Neural cell (in vitro differentiated cells): Measurements from ENCODE around the gene DUS3L. TPM values are rescaled to one million over a fixed set of nuclear protein-coding genes. Genes with fewer than 3 reads are reported as not detected.

Source experiments
- H2AFZ ChIP-seq: fragments of 200-600, 300-800 bp; sonication (generic), shearing (Covaris generic); 2 replicates; pipeline ENCODE4 v1.6.0; 2014; ENCODE audit warnings: low read depth, mild to moderate bottlenecking, antibody characterized with exemption, low read length, moderate library complexity
- H3F3A ChIP-seq: fragments of 200-600 bp; shearing (Covaris generic); 2 replicates; pipeline ENCODE4 v1.6.1; 2016; ENCODE audit warnings: mild to moderate bottlenecking, moderate library complexity, mixed read lengths, antibody characterized with exemption, low read length; ENCODE audit not compliant: insufficient read depth, poor library complexity, severe bottlenecking
- H3K27ac ChIP-seq: fragments of 200-600, 300-800 bp; sonication (generic), shearing (Covaris generic); 2 replicates; pipeline ENCODE4 v1.5.1; 2014; ENCODE audit warnings: mild to moderate bottlenecking, low read length, moderate library complexity
- H3K27me3 ChIP-seq: fragments of 300-800, 200-600 bp; sonication (generic), shearing (Covaris generic); 2 replicates; pipeline ENCODE4 v1.6.0; 2014; ENCODE audit warnings: mild to moderate bottlenecking, low read depth, low read length, moderate library complexity; ENCODE audit not compliant: insufficient read depth
- H3K36me3 ChIP-seq: fragments of 300-800, 200-600 bp; sonication (generic), shearing (Covaris generic); 2 replicates; pipeline ENCODE4 v1.5.1; 2014; ENCODE audit warnings: mild to moderate bottlenecking, antibody characterized with exemption, low read length, moderate library complexity; ENCODE audit not compliant: insufficient read depth
- H3K4me2 ChIP-seq: fragments of 300-800, 200-600 bp; sonication (generic), shearing (Covaris generic); 2 replicates; pipeline ENCODE4 v1.6.0; 2014; ENCODE audit warnings: mild to moderate bottlenecking, low read length
- H3K4me3 ChIP-seq: fragments of 300-800, 200-600 bp; sonication (generic), shearing (Covaris generic); 2 replicates; pipeline ENCODE4 v1.5.1; 2014; ENCODE audit warnings: mild to moderate bottlenecking, low read length, moderate library complexity
- H3K79me2 ChIP-seq: fragments of 200-600 bp; shearing (Covaris generic); replicated peaks from 2 replicates; pipeline ENCODE4 v1.6.0; 2014; ENCODE audit warnings: mild to moderate bottlenecking, low read length, moderate library complexity; ENCODE audit not compliant: insufficient read depth
- H3K9ac ChIP-seq: fragments of 300-800, 200-600 bp; sonication (generic), shearing (Covaris generic); 2 replicates; pipeline ENCODE4 v1.6.1; 2016; ENCODE audit warnings: mild to moderate bottlenecking, low read length, mixed read lengths
- H3K9me2 ChIP-seq: fragments of 200-600 bp; shearing (Covaris generic); 2 replicates; pipeline ENCODE4 v1.6.1; 2016; ENCODE audit warnings: mild to moderate bottlenecking, low read length, mixed read lengths; ENCODE audit not compliant: insufficient read depth
- H3K9me3 ChIP-seq: fragments of 200-600, 300-800 bp; sonication (generic), shearing (Covaris generic); 2 replicates; pipeline ENCODE4 v1.6.1; 2016; ENCODE audit warnings: mild to moderate bottlenecking, mixed run types, low read length, moderate library complexity, mixed read lengths
- H4K20me1 ChIP-seq: fragments of 200-600 bp; shearing (Covaris generic); 2 replicates; pipeline ENCODE4 v1.6.1; 2016; ENCODE audit warnings: mild to moderate bottlenecking, mixed run types; ENCODE audit not compliant: insufficient read depth
- EP300 ChIP-seq: fragments of 450-650 bp; conservative IDR thresholded peaks from 2 replicates; pipeline ENCODE4 v1.6.1; 2014; ENCODE audit warnings: antibody characterized with exemption, mild to moderate bottlenecking, moderate library complexity; ENCODE audit not compliant: poor library complexity, severe bottlenecking
- EZH2 ChIP-seq: fragments of 200-600, 300-800 bp; shearing (Covaris generic), sonication (generic); IDR thresholded peaks from 2 replicates; pipeline ENCODE4 v1.6.1; 2014; ENCODE audit warnings: antibody characterized with exemption, low read length, borderline replicate concordance, mild to moderate bottlenecking; ENCODE audit not compliant: insufficient read depth, poor library complexity, severe bottlenecking
- MXI1 ChIP-seq: fragments of 450-650 bp; conservative IDR thresholded peaks from 2 replicates; pipeline ENCODE4 v1.6.1; 2014; ENCODE audit warnings: antibody characterized with exemption, mild to moderate bottlenecking; ENCODE audit not compliant: poor library complexity, severe bottlenecking
- POLR2AphosphoS5 ChIP-seq: IDR thresholded peaks from 2 replicates; pipeline ENCODE4 v1.6.1; 2012
- RAD21 ChIP-seq: fragments of 450-650 bp; conservative IDR thresholded peaks from 2 replicates; pipeline ENCODE4 v1.6.1; 2014; ENCODE audit warnings: antibody characterized with exemption, mild to moderate bottlenecking, moderate library complexity
- SMC3 ChIP-seq: fragments of 450-650 bp; conservative IDR thresholded peaks from 2 replicates; pipeline ENCODE4 v1.6.1; 2014; ENCODE audit warnings: antibody characterized with exemption, mild to moderate bottlenecking, moderate library complexity; ENCODE audit not compliant: poor library complexity
- TAF1 ChIP-seq: IDR thresholded peaks from 2 replicates; pipeline ENCODE4 v1.6.1; 2012; ENCODE audit warnings: low read depth
- polyA minus RNA-seq: library from RNA; depleted of rRNA, polyadenylated mRNA; stranded (reverse); fragments of >200 nt; gene quantifications from 2 replicates; pipeline ENCODE4 v1.2.3, GENCODE V29; 2014
- polyA plus RNA-seq: library from polyadenylated mRNA; depleted of rRNA; stranded (reverse); fragments of >200 nt; gene quantifications from 2 replicates; pipeline ENCODE4 v1.2.3, GENCODE V29; 2014
- TF ChIP-seq, protein P1 (sequence below): IDR thresholded peaks from 2 replicates; pipeline ENCODE4 v1.6.1; 2012; ENCODE audit warnings: borderline replicate concordance
- TF ChIP-seq, protein P2 (sequence below): fragments of 450-650 bp; IDR thresholded peaks from 2 replicates; pipeline ENCODE4 v1.5.1; 2014; ENCODE audit warnings: antibody characterized with exemption, mild to moderate bottlenecking, moderate library complexity; ENCODE audit not compliant: poor library complexity, severe bottlenecking

DUS3L gene, protein sequence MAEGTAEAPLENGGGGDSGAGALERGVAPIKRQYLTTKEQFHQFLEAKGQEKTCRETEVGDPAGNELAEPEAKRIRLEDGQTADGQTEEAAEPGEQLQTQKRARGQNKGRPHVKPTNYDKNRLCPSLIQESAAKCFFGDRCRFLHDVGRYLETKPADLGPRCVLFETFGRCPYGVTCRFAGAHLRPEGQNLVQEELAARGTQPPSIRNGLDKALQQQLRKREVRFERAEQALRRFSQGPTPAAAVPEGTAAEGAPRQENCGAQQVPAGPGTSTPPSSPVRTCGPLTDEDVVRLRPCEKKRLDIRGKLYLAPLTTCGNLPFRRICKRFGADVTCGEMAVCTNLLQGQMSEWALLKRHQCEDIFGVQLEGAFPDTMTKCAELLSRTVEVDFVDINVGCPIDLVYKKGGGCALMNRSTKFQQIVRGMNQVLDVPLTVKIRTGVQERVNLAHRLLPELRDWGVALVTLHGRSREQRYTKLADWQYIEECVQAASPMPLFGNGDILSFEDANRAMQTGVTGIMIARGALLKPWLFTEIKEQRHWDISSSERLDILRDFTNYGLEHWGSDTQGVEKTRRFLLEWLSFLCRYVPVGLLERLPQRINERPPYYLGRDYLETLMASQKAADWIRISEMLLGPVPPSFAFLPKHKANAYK
- 34.2 and 42.1 TPM in 2 replicates for polyA plus RNA-seq
- polyA minus RNA-seq, result 20.1 and 23.9 TPM in 2 replicates

DNA sequence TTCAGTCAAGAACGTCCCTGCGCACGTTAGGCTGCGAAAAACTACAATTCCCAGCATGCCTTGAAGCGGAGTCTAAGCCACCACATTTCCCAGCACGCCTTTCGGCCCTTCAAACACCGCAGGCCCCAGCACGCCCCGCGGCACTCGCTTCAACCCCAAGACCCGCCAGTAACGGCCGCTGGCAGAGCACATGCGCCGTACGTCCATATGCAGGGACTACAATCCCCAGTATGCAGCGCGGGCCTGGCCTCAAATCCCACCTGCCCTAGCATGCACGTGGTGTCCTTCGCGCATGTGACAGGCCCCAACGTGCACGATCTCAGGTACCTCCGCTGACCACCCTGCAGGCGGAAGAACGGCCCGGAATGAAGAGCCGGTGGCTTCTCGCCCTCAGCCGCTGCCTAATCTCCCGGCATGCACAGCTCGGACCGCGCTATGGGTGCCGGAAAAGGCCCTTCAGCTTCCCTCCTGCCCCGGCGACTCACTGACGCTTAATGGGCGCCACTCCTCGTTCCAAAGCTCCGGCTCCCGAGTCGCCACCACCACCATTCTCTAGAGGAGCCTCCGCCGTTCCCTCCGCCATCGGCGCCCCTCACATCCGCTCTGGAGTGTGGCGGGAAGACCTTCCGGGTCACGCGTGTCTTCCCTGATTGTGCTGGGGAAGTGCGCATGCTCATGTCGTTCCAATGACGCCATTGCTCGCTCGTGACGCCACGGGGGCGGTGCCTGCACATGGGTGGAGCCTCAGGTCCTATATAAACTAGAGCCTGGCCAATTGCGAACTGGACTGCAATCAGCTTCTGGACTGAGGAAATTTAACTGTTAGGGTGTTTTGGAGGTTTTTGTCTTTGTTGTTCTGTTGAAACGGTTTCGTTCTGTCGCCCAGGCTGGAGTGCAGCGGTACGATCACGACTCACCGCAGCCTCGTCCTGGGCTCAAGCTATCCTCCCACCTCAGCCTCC lies at the start of gene DUS3L:
Gene DUS3L, minus strand, starts transcription at position 605 of the 962 bp plus-strand sequence. Its CDS starts 22 bp downstream, at position 583.
- Histone ChIP-seq H4K20me1 (no peaks in the 10 kb centered on the region), H3K79me2 (no peaks in the 10 kb centered on the region), H3K27ac (peak within 1 kb of the TSS; percentile 94), H3F3A (no peaks in the 10 kb centered on the region), H3K27me3 (no peaks in the 10 kb centered on the region), H3K4me2 (peak within 1 kb of the TSS; percentile 74), H2AFZ (peak within 1 kb of the TSS; percentile 79), H3K9ac (peak within 1 kb of the TSS; percentile 93), H3K36me3 (no peaks in the 10 kb centered on the region), H3K9me3 (no peaks in the 10 kb centered on the region), H3K9me2 (no peaks in the 10 kb centered on the region), H3K4me3 (peak within 1 kb of the TSS; percentile 86)
- peak; percentile 65 for TF ChIP-seq TAF1
- TF ChIP-seq RAD21, result no peak
- TF ChIP-seq, protein P1, sequence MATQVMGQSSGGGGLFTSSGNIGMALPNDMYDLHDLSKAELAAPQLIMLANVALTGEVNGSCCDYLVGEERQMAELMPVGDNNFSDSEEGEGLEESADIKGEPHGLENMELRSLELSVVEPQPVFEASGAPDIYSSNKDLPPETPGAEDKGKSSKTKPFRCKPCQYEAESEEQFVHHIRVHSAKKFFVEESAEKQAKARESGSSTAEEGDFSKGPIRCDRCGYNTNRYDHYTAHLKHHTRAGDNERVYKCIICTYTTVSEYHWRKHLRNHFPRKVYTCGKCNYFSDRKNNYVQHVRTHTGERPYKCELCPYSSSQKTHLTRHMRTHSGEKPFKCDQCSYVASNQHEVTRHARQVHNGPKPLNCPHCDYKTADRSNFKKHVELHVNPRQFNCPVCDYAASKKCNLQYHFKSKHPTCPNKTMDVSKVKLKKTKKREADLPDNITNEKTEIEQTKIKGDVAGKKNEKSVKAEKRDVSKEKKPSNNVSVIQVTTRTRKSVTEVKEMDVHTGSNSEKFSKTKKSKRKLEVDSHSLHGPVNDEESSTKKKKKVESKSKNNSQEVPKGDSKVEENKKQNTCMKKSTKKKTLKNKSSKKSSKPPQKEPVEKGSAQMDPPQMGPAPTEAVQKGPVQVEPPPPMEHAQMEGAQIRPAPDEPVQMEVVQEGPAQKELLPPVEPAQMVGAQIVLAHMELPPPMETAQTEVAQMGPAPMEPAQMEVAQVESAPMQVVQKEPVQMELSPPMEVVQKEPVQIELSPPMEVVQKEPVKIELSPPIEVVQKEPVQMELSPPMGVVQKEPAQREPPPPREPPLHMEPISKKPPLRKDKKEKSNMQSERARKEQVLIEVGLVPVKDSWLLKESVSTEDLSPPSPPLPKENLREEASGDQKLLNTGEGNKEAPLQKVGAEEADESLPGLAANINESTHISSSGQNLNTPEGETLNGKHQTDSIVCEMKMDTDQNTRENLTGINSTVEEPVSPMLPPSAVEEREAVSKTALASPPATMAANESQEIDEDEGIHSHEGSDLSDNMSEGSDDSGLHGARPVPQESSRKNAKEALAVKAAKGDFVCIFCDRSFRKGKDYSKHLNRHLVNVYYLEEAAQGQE, result peak; percentile 75
- TF ChIP-seq, protein P2, sequence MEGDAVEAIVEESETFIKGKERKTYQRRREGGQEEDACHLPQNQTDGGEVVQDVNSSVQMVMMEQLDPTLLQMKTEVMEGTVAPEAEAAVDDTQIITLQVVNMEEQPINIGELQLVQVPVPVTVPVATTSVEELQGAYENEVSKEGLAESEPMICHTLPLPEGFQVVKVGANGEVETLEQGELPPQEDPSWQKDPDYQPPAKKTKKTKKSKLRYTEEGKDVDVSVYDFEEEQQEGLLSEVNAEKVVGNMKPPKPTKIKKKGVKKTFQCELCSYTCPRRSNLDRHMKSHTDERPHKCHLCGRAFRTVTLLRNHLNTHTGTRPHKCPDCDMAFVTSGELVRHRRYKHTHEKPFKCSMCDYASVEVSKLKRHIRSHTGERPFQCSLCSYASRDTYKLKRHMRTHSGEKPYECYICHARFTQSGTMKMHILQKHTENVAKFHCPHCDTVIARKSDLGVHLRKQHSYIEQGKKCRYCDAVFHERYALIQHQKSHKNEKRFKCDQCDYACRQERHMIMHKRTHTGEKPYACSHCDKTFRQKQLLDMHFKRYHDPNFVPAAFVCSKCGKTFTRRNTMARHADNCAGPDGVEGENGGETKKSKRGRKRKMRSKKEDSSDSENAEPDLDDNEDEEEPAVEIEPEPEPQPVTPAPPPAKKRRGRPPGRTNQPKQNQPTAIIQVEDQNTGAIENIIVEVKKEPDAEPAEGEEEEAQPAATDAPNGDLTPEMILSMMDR, result peak; percentile 20
- TF ChIP-seq POLR2AphosphoS5, result peak; percentile 95
- no peak for TF ChIP-seq EZH2
- peak; percentile 67 for TF ChIP-seq EP300
- peak; percentile 99 for TF ChIP-seq MXI1
- TF ChIP-seq SMC3, result no peak
